T-helper 1 cell treated with Interleukin-12 subunit alpha and Interleukin-12 subunit beta and Interleukin-4 antibody, amounts not matched to agents 30 μg/mL and 1 μg/mL, for 36 hours (primary cell): ENCODE measurements around the gene CGN.

ENCODE experiments used
- H3K27ac Mint-ChIP-seq: one replicate; pipeline ENCODE4 v1.8.0; 2021; ENCODE audit warnings: mild to moderate bottlenecking, mixed read lengths
- H3K27me3 Mint-ChIP-seq: one replicate; pipeline ENCODE4 v1.8.0; 2021; ENCODE audit warnings: low read depth, mixed read lengths
- H3K36me3 Mint-ChIP-seq: one replicate; pipeline ENCODE4 v1.8.0; 2021; ENCODE audit warnings: low read depth, mixed read lengths
- H3K4me1 Mint-ChIP-seq: one replicate; pipeline ENCODE4 v1.8.0; 2021; ENCODE audit warnings: low read depth, mixed read lengths
- H3K4me3 Mint-ChIP-seq: one replicate; pipeline ENCODE4 v1.8.0; 2021; ENCODE audit warnings: mild to moderate bottlenecking, moderate library complexity, mixed read lengths
- H3K9me3 Mint-ChIP-seq: one replicate; pipeline ENCODE4 v1.8.0; 2021; ENCODE audit warnings: mixed read lengths

CGN gene

GRCh38 chr1:151574575-151575529 lies 63.7 kb downstream of the CGN start:
- Mint-ChIP-seq H3K9me3 (no peaks in the 10 kb centered on the region), H3K4me3 (no peak overlapping the region), H3K36me3 (peaks cover 2% of the 10 kb centered on the region), H3K27me3 (no peaks in the 10 kb centered on the region), H3K4me1 (peaks cover 10% of the 10 kb centered on the region), H3K27ac (peak overlapping the region; percentile 68)

- H3K36me3 Mint-ChIP-seq: peaks cover 2% of the 10 kb centered on the region
- no peak overlapping the region for H3K27ac Mint-ChIP-seq
- H3K27me3 Mint-ChIP-seq: no peaks in the 10 kb centered on the region
Observed at GRCh38 chr1:151577173-151577572, 66.0 kb downstream of the CGN start.

GRCh38 chr1:151578941-151579340 lies 67.8 kb downstream of the CGN start:
- peaks cover 2% of the 10 kb centered on the region for H3K36me3 Mint-ChIP-seq
- no peaks in the 10 kb centered on the region for H3K9me3 Mint-ChIP-seq

More at GRCh38 chr1:151577173-151577572, 66.0 kb downstream of the CGN start:
- Mint-ChIP-seq H3K9me3 (no peaks in the 10 kb centered on the region), H3K4me3 (no peak overlapping the region), H3K4me1 (peaks cover 10% of the 10 kb centered on the region)

GRCh38 chr1:151579436-151580225 lies 68.4 kb downstream of the CGN start:
- Mint-ChIP-seq H3K27me3 (no peaks in the 10 kb centered on the region), H3K4me3 (no peak overlapping the region), H3K27ac (no peak overlapping the region), H3K4me1 (peaks cover 8% of the 10 kb centered on the region), H3K36me3 (no peaks in the 10 kb centered on the region), H3K9me3 (no peaks in the 10 kb centered on the region)

More at GRCh38 chr1:151578941-151579340, 67.8 kb downstream of the CGN start:
- no peak overlapping the region for H3K4me3 Mint-ChIP-seq
- peaks cover 10% of the 10 kb centered on the region for H3K4me1 Mint-ChIP-seq
- H3K27ac Mint-ChIP-seq: no peak overlapping the region
- no peaks in the 10 kb centered on the region for H3K27me3 Mint-ChIP-seq

- no peaks in the 10 kb centered on the region for H3K9me3 Mint-ChIP-seq
- no peak overlapping the region for H3K27ac Mint-ChIP-seq
- H3K36me3 Mint-ChIP-seq: no peaks in the 10 kb centered on the region
- no peaks in the 10 kb centered on the region for H3K27me3 Mint-ChIP-seq
- no peak overlapping the region for H3K4me3 Mint-ChIP-seq
- peaks cover 4% of the 10 kb centered on the region for H3K4me1 Mint-ChIP-seq
Observed at GRCh38 chr1:151581451-151581850, 70.3 kb downstream of the CGN start.

- Mint-ChIP-seq H3K27ac (no peak overlapping the region), H3K36me3 (no peaks in the 10 kb centered on the region), H3K9me3 (no peaks in the 10 kb centered on the region)
Observed at GRCh38 chr1:151581921-151582320, 70.7 kb downstream of the CGN start.

GRCh38 chr1:151583796-151584195 lies 72.6 kb downstream of the CGN start:
- no peak overlapping the region for H3K27ac Mint-ChIP-seq
- peaks cover 4% of the 10 kb centered on the region for H3K27me3 Mint-ChIP-seq

More at GRCh38 chr1:151581921-151582320, 70.7 kb downstream of the CGN start:
- peaks cover 4% of the 10 kb centered on the region for H3K4me1 Mint-ChIP-seq
- no peak overlapping the region for H3K4me3 Mint-ChIP-seq
- H3K27me3 Mint-ChIP-seq: no peaks in the 10 kb centered on the region

GRCh38 chr1:151584278-151584677 lies 73.1 kb downstream of the CGN start:
- H3K27ac Mint-ChIP-seq: no peak overlapping the region
- no peak overlapping the region for H3K4me3 Mint-ChIP-seq
- H3K27me3 Mint-ChIP-seq: peaks cover 8% of the 10 kb centered on the region
- H3K4me1 Mint-ChIP-seq: no peaks in the 10 kb centered on the region
- H3K9me3 Mint-ChIP-seq: no peaks in the 10 kb centered on the region
- no peaks in the 10 kb centered on the region for H3K36me3 Mint-ChIP-seq

More at GRCh38 chr1:151583796-151584195, 72.6 kb downstream of the CGN start:
- peaks cover 3% of the 10 kb centered on the region for H3K4me1 Mint-ChIP-seq
- H3K36me3 Mint-ChIP-seq: no peaks in the 10 kb centered on the region
- no peaks in the 10 kb centered on the region for H3K9me3 Mint-ChIP-seq
- no peak overlapping the region for H3K4me3 Mint-ChIP-seq

- H3K27ac Mint-ChIP-seq: no peak overlapping the region
- peaks cover 9% of the 10 kb centered on the region for H3K27me3 Mint-ChIP-seq
- H3K9me3 Mint-ChIP-seq: no peaks in the 10 kb centered on the region
- H3K4me3 Mint-ChIP-seq: no peak overlapping the region
- H3K36me3 Mint-ChIP-seq: no peaks in the 10 kb centered on the region
- no peaks in the 10 kb centered on the region for H3K4me1 Mint-ChIP-seq
Observed at GRCh38 chr1:151584780-151585179, 73.6 kb downstream of the CGN start.

GRCh38 chr1:151585622-151586021 lies 74.4 kb downstream of the CGN start:
- Mint-ChIP-seq H3K36me3 (no peaks in the 10 kb centered on the region), H3K9me3 (no peaks in the 10 kb centered on the region), H3K27me3 (peaks cover 15% of the 10 kb centered on the region), H3K27ac (no peak overlapping the region), H3K4me3 (no peak overlapping the region), H3K4me1 (no peaks in the 10 kb centered on the region)
